Measurements from ENCODE around the gene EGR2.

The EGR2 gene

GRCh38 chr10:62814756-62815380 lies 1.3 kb downstream of the EGR2 start:
- TF ChIP-seq POLR2AphosphoS5 (IDR thresholded peaks at IDR 0.05; ENCODE audit: low read depth) (no peak), REST (IDR thresholded peaks at IDR 0.05; ENCODE audit: insufficient replicate concordance, low read depth) (no peak), CTCF (IDR thresholded peaks at IDR 0.05; ENCODE audit: insufficient read depth, low read length) (no peak), SPI1 (IDR thresholded peaks at IDR 0.05; ENCODE audit: borderline replicate concordance, low read depth) (no peak), GABPA (IDR thresholded peaks at IDR 0.05; ENCODE audit: low read depth) (no peak)
- peaks cover 40% of the 10 kb centered on the region for H3K27me3 ChIP-seq (ENCODE audit: insufficient read depth, poor library complexity, severe bottlenecking)
- H3K4me3 ChIP-seq (replicated peaks; ENCODE audit: insufficient read depth, low read length) = peak overlapping the region; percentile 62
- no peak overlapping the region for H3K27ac ChIP-seq (replicated peaks)
- DNase-seq (ENCODE audit: low read depth in 1 of 2, low spot score in 1 of 2) = no peak

- Histone ChIP-seq H3K27ac (replicated peaks) (no peak overlapping the region), H3K4me3 (replicated peaks; ENCODE audit: insufficient read depth, low read length) (no peak overlapping the region), H3K27me3 (ENCODE audit: insufficient read depth, poor library complexity, severe bottlenecking) (peaks cover 32% of the 10 kb centered on the region)
- no peak for DNase-seq (ENCODE audit: low read depth in 1 of 2, low spot score in 1 of 2)
- TF ChIP-seq REST (IDR thresholded peaks at IDR 0.05; ENCODE audit: insufficient replicate concordance, low read depth) (no peak), GABPA (IDR thresholded peaks at IDR 0.05; ENCODE audit: low read depth) (no peak), CTCF (IDR thresholded peaks at IDR 0.05; ENCODE audit: insufficient read depth, low read length) (no peak), POLR2AphosphoS5 (IDR thresholded peaks at IDR 0.05; ENCODE audit: low read depth) (no peak), SPI1 (IDR thresholded peaks at IDR 0.05; ENCODE audit: borderline replicate concordance, low read depth) (no peak)
Observed at GRCh38 chr10:62813981-62814380, 2.2 kb downstream of the EGR2 start.

- no peak for DNase-seq (ENCODE audit: low read depth in 1 of 2, low spot score in 1 of 2)
- Histone ChIP-seq H3K27me3 (ENCODE audit: insufficient read depth, poor library complexity, severe bottlenecking) (peaks cover 29% of the 10 kb centered on the region), H3K4me3 (replicated peaks; ENCODE audit: insufficient read depth, low read length) (no peak overlapping the region), H3K27ac (replicated peaks) (no peak overlapping the region)
- TF ChIP-seq REST (IDR thresholded peaks at IDR 0.05; ENCODE audit: insufficient replicate concordance, low read depth) (no peak), SPI1 (IDR thresholded peaks at IDR 0.05; ENCODE audit: borderline replicate concordance, low read depth) (no peak), POLR2AphosphoS5 (IDR thresholded peaks at IDR 0.05; ENCODE audit: low read depth) (no peak), GABPA (IDR thresholded peaks at IDR 0.05; ENCODE audit: low read depth) (no peak), CTCF (IDR thresholded peaks at IDR 0.05; ENCODE audit: insufficient read depth, low read length) (no peak)
Observed at GRCh38 chr10:62813453-62813852, 2.7 kb downstream of the EGR2 start.
